ENCODE measurements around the gene C3orf62. TPM values are rescaled to one million over a fixed set of nuclear protein-coding genes. Genes with fewer than 3 reads are reported as not detected.
"Not testable (repeated sequence)": the region's sequence is repeated elsewhere in the genome, so short reads cannot be mapped to it uniquely, and the experiment has no call there.

Gene C3orf62
- polyA plus RNA-seq, 4 donors = 8.6 to 14.7 (median 12.6) TPM

DNA sequence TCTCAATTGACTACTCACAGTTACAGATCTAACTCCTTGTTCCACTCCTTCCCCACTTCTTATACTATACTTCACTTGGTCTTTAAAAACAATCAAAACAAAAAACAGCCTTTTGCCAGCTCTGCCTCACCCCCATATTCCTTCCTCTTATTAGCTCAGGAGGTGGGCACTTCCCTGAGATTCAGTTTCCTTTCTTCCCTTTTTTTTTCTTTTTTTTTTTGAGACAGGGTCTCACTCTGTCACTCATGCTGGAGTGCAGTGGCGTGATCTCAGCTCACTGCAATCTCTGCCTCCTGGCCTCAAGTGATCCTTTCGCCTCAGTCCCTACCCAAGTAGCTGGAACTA is 6.9 kb downstream of the C3orf62 start:
- DNase-seq (ENCODE audit: low read depth in 4 of 4, low spot score in 2 of 4) = no peak

DNA sequence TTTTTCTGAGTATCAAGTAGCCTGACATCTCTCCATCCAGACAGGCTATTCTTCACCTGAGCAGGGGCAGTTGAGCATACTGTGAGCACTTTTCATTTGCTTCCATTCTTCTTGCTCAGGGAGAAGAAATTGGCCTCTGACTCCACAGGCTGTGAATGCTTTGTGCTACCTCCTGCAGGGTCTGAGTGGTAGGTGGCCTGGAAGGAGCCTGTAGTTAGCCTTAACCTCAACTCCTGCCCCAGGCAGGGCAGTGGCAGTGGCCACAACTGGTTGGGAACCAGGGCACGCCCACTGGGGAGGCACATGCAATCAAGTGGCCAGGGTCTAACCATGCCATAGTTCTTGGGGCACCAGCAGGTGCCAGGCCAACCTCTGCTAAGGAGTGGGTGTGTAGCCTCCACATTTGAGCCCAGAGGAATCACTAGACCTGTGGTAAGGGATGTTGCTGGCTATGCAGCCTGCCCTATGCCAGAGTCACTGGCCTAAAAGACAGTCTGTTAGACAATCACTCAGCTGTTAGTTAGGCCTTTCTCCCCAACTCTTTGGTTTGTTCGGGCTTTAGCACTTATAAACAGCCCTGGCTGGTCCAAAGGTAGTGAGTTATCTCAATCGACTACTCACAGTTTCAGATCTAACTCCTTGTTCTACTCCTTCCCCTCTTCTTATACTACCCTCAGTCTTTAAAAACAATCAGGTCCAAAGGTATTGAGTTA is 7.4 kb downstream of the C3orf62 start:
- no peak for DNase-seq (ENCODE audit: low read depth in 4 of 4, low spot score in 2 of 4)

DNA sequence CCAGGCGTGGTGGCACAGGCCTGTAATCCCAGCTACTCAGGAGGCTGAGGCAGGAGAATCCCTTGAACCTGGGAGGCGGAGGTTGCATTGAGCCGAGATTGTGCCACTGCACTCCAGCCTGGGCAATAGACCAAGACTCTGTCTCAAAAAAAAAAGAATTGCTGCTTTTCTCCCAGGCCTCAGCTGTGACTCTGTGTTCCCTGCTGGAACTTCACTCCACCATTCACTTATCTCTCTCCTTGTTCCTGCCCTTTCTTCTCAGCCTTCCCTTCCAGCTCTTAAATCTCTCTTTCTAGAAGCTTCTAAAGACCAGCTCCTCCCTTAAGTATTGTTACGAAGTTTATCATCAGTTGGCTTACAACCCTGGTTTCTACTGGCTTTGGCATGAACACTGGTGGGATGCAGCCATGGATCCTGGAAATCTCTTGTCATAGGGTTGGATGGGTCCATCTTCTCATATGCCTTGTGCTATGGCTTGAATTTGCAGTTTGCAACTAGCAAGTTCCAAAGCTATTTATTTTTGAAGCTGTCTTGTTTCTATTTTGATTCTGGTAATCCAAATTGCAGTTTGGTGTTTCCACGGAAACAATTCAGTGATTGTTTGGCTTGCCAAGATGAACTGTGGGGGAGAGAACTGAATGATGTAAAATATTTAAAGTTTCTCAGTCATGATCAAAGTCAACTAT is 10.5 kb downstream of the C3orf62 start:
- no peak for DNase-seq (ENCODE audit: low read depth in 4 of 4, low spot score in 2 of 4)

DNA sequence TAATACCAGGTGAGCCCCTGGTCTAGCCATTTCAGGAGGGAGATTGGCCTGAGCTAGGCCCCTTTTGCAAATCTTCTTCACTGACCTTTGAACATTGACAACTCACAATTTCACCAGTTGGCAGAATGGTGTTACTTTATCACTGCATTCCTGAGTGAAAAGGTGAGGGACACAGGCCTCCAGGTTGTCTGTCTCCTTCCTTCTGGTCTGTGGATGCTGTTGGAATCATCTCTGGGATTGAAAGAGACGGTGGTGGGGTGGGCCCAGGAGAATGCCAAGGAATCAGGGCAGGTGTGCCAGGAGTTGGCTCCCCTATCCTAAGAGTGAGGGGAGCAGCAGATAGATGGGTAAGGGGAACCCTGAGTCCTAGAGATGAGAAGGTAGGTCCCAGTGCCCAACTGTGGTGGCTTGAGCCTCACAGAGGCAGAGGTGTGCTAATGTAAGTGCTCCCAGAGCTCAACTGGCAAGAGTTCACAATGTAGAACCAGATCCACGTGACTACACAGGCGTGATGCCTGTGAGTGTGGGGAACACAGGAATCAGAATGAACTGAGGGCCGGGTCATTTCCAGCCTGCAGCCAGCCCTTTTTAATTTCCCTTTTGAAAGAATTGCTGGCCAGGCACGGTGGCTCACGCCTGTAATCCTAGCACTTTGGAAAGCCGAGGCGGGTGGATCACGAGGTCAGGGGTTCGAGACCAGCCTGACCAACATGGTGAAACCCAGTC is 11.2 kb downstream of the C3orf62 start:
- DNase-seq (ENCODE audit: low read depth in 4 of 4, low spot score in 2 of 4) = no peak

DNA sequence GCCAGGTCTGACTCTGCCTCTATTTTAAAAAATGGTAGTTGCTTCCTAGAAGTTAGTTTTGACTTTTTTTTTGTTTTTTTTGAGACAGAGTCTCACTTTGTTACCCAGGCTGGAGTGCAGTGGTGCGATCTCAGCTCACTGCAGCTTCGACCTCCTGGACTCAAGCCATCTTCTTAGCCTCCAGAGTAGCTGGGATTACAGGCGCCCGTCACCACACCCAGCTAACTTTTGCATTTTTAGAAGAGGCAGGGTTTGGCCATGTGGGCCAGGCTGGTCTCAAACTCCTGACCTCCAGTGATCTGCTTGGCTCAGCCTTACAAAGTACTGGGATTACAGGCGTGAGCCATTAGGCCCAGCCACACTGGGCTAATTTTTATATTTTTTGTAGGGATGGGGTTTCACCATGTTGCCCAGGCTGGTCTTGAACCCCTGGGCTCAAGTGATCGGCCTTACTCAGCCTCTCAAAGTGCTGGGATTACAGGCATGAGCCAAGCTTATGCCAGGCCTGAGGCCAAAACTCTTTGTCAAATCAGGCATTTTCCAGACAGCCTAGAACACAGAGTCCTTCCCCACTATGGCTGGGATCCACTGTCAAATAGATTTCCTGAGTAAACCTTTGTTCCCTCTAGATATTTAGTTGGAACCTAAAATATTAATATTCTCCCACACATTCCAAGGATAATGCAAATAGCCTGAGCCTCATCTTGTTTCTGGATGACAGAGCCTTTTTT is 13.7 kb downstream of the C3orf62 start:
- no peak for DNase-seq (ENCODE audit: low read depth in 4 of 4, low spot score in 2 of 4)

DNA sequence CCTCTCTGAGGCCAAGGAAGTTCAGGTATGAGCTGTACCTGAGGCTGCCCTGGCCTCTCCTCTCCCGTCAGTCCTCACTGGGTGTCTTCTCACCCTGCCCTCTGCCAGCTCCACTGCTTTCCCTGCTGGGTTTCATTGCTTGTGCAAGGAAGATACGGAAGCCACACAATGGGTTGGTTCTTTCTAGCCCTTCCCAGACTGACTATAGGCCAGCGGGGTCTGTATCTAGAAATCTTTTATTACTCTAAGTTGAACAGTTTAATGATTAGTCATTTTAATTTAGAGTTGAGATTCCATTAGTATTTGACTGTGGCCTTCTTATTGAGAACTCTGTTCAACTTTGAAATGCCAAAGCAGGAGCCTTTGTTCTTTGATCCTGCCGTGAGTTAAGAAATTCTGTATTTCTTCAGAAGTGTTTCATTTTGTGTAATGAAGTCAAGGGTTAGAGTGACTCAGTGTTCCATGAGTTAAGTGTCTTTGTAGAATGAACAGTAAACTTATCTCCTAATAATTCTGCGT is 16.2 kb downstream of the C3orf62 start:
- DNase-seq (ENCODE audit: low read depth in 4 of 4, low spot score in 2 of 4) = no peak

DNA sequence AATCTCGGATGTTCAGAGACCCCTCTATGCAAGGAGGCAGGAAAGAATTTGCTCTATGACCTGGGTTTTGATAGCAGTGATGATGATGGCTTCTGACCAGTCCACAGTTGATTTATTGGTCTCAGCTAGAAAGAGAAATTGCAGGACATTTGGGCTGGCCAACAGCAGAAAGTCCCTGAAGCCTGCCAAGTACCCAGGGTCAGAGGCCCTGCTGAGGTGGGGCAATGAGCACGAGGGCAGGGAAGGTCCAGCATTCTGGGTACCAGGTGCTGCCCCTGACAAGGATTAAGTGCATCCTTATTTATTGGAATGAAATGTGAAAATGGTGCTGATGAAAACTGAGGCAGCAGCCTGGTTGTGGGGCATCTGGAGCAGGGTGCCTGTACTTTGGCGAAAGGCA is 19.8 kb downstream of the C3orf62 start:
- DNase-seq (ENCODE audit: low read depth in 4 of 4, low spot score in 2 of 4) = no peak

DNA sequence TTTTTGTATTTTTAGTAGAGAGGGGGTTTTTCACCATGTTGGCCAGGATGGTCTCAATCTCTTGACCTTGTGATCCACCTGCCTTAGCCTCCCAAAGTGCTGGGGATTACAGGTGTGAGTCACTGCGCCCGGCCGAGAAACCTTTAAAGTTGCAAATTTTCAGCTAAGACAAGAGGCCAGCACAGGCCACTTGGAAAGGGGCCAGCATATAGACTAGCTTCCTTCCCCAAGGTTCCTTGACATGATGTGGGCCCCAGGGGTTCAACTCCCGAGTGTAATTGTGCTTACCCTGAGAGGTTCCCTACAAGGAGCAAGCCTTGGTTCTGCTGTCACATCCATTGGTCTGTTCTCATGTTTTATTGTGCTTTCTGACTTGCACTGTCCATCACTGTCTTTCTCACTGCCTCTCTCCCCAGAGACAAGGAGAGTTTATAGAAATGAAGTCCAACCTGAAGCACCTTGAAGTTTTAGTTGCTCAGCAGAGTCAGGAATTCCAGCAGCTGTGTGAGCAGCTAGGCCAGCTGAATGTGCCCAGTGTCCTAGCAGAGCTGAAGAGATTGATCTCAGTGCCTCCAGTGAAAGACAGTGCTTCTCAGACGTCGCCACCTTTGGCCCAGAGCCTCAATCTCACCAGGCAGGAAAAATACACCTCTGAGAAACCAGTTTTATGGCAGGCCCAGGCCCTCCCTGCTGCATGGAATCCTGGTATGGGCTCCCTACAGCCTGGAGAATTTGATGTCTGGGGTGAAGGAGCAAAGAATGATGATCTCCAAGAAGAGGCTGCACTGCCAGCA is 21.1 kb downstream of the C3orf62 start:
- no peak for DNase-seq (ENCODE audit: low read depth in 4 of 4, low spot score in 2 of 4)

DNA sequence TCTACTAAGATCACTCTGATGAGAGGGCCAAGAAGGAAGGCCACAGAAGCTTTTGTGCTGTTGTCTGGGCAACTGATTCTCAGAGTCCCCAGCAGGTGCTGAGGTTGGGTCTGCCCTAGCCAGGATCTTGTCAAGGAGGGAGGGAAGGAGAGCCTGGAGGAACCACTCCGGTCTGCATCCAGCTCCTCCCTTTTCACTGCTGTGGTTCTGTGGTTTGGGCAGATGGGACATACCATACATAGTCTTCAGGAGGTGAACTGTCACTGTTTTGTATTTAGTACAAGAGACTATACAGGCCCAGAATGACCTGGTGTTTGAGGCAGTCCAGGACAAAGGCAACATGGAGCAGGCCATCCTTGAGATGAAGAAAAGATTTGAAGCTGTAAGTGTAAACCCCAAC is 21.9 kb downstream of the C3orf62 start:
- no peak for DNase-seq (ENCODE audit: low read depth in 4 of 4, low spot score in 2 of 4)

DNA sequence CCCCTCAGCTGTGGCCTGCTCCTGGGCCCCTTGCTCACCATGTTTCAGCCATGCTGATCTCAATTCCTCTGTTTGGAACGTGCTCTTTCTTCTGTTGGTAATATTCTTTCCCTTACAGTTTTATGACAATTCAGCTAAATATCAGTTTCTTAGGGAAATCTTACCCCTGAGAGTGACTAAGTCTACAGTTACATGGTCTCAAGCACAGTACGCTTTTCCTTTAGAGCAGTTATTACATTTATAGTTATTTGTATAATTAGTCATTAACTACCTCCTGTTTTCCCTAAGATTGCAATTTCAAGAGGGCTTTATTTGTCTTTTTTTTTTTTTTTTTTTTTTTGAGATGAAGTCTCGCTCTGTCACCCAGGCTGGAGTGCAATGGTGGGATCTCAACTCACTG is 23.5 kb downstream of the C3orf62 start:
- no peak for DNase-seq (ENCODE audit: low read depth in 4 of 4, low spot score in 2 of 4)

DNA sequence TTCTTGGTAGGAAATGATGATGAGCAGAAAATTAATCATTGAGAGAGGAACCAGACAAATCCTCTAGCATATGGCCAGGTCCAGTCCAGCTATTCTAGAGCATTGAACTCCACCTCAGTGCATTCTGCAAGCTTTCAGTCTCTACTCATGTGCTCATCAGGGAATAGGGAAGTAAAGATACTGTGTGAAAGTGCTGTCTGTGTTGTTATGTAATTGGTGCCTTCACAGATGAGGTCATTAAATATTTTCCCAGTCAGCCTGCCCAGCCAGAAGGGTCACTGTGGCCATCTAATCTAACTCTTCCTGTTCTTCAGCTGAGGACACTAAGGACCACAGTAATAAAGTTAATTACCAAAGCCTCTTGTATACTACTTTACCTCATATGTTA is 28.2 kb downstream of the C3orf62 start:
- no peak for DNase-seq (ENCODE audit: low read depth in 4 of 4, low spot score in 2 of 4)

DNA sequence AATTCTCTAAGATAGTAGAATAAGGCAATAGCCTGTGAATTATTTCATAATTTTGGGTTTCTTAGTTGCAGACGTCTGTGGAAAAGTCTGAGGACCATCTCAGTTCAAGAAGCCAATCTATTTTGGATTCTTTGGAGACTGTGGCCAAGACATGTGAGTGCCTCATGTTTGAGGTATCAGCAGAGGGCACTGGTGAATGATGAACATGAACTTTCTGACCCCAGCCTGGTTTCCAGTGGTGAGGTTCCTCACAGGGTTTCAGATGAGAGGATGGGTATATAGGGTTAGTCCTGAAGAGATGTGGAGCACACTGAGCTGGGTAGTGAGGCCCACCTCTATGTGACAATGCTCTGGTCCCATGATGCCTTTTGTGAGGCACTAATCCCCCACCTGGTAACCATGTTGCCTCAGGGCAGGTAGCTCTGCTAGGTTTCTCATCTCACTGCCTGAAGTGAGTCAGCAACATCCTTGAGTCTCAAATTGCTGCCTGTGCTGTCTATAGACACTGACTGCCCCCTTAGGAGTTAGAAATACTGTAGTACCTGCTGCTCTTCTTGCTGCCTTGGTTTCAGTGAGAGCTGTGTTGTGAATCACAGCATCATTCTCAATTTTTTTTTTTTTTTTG is 32.3 kb downstream of the C3orf62 start:
- no peak for DNase-seq (ENCODE audit: low read depth in 4 of 4, low spot score in 2 of 4)

DNA sequence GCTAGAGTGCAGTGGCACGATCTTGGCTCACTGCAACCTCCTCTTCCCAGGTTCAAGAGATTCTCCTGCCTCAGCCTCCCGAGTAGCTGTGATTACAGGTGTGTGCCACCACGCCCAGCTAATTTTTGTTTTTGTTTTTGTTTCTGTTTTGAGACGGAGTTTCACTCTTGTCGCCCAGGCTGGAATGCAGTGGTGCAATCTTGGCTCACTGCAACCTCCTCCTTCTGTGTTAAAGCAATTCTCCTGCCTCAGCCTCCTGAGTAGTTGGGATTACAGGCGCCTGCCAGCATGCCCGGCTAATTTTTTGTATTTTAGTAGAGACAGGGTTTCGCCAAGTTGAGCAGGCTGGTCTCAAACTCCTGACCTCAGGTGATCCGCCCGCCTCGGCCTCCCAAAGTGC is 36.9 kb downstream of the C3orf62 start:
- not testable (repeated sequence) for DNase-seq (ENCODE audit: low read depth in 4 of 4, low spot score in 2 of 4)

DNA sequence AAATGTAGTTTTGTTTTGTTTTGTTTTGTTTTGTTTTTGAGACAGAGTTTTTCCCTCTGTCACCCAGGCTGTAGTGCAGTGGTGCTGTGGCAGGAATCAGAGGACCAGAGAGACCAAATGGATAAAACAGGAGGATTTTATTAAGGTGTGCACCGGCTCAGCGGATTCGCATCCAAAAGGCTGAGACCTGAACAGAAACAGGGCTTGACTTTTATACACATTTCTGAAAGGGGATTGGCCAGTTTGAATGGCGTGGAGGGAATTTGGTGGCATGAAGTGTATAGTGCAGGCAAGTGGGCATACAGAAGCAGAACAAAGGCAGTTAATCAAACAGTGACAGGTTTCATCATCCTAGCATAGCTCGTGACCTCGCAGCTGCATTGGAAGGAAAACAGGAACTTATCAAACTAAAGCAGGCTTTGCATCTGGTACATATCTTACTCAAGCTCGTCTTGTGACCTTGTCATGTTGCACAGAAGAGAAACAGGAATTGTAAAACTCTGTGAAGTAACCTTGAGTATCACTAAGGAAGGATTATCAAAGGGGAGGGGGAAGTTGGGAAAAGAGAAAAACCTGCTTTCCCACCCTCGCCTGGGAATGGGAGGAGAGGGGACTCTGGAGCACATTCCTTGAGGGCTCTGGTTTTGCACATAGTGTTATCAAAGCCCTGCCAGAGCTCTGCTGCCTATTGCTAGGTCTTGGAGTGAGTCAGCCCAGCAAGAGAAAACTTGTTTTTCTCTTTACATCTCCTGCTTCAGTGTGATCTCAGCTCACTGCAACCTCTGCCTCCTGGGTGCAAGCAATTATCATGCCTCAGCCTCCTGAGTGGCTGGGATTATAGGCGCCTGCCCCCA is 38.5 kb downstream of the C3orf62 start:
- no peak for DNase-seq (ENCODE audit: low read depth in 4 of 4, low spot score in 2 of 4)

DNA sequence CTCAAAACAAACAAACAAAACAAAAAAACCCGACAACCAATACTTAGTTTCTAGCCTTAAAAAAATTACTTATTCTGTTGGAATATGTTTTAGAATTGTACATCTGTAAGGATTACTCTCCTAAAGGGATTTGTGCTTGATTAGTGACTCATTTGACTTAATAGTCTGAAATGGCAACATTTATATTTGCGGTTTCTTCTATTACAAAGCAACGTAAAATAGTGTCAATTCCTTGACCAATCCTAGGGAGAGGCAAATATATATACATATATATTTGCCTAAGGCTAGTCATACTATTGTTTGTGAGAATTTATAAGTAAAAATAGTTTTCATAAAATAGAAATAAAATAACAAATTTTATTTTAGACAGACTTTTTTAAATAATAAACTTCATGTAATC is 39.7 kb downstream of the C3orf62 start:
- no peak for DNase-seq (ENCODE audit: low read depth in 4 of 4, low spot score in 2 of 4)

DNA sequence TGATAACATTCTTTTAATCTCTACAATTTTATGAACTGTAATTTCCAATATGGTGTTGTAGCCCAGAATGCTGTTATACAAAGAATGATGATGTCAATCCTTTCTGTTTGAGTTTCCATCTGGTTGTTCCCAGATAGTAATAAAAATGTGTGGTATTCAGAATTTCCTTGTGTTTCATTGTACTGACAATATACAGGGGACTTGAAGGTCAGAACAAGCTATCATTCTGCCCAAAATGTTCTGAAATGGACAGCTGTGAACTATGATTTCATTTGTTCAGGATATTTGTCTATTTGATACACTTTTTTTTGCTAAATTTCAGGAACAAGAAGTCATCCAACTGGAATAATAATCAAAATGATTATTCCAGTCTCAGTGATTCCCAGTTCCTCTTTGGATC is 40.8 kb downstream of the C3orf62 start:
- no peak for DNase-seq (ENCODE audit: low read depth in 4 of 4, low spot score in 2 of 4)

DNA sequence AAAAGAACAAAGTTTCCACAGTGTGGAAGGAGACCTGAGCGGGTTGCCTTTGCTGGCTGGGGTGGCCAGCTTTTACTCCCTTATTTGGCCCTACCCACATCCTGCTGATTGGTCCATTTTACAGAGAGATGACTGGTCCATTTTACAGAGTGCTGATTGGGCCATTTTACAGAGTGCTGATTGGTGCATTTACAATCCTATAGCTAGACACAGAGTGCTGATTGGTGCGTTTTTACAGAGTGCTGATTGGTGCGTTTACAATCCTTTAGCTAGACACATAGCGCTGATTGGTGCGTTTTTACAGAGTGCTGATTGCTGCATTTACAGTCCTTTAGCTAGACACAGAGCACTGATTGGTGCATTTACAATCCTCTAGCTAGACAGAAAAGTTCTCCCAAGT is 48.2 kb downstream of the C3orf62 start:
- DNase-seq (ENCODE audit: low read depth in 4 of 4, low spot score in 2 of 4) = not testable (repeated sequence)

DNA sequence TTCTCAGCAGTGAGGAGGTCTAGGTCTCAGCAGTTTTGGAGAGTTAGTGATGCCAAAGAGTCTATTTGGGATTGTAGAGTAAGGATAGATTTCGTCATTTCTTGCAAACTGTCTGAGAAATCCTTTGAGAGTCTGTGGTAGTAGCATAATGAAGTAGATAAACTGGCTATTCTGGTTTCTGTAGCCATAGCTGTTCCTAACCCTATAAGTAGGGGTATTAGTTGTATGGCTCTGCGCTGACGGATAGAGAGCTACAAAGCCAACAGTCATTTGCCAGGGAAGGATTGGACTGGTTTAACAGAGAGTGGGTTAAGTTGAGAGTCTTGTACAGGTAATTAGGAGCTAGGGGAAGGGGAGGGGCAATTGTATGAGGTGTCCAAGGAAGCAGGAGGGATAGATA is 55.0 kb downstream of the C3orf62 start:
- DNase-seq (ENCODE audit: low read depth in 4 of 4, low spot score in 2 of 4) = no peak

Data from left renal cortex interstitium (tissue), 4 donors.